Hypothalamus (tissue), 51 donors: ENCODE measurements around the gene DLD.

Experiments used
- DNase-seq, 51 donors: peaks; one replicate each; lab custom pipeline; 2025; lab: John Stamatoyannopoulos, UW

DLD gene

GRCh38 chr7:107961405-107961804 is 70.4 kb downstream of the DLD start:
- DNase-seq: no peak

GRCh38 chr7:107962817-107963216 is 71.8 kb downstream of the DLD start:
- DNase-seq: no peak

- no peak for DNase-seq
These were observed 73.5 kb downstream of the DLD start for GRCh38 chr7:107964510-107964909.

- DNase-seq: peak in 1 of 51 donors; percentile 7
These were observed 75.7 kb downstream of the DLD start for GRCh38 chr7:107966711-107967110.

- DNase-seq: no peak
These were observed 76.4 kb downstream of the DLD start for GRCh38 chr7:107967420-107967819.

DNA sequence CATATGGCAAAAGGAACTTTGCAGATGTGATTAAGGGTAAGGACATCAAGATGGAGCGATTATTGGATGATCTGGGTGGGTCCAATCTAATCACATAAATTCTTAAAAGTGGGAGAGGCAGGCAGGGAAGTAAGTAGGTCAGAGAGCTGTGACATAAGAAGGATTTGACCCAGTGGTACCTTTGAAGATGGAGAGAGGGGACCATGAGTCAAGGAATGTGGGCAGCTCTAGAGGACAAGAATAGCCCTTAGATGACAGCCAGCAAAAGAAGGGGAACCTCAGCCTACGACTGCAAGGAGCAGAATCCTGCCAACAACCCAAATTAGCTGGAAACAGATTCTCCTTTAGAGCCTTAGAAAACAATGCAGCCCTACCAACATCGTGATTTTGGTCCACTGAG is 77.5 kb downstream of the DLD start:
- DNase-seq: no peak

DNA sequence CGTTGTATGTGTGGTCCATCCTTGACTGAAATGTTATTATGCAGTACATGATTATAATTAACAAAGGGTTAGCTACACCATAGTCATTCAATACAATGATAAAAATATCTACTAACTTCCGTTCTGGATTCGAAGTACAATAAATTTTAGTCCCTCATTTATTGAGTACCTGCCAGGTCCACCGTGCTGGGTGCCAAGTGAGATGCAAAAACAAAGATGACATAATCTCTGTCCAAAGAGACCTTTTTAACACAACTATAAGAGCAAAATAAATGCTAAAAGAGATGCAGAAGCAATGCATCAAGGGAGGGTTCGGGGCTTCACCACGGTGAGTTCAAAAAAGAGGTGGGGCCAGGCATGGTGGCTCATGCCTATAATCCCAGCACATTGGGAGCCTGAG is 78.9 kb downstream of the DLD start:
- DNase-seq: no peak
